Right lobe of liver (tissue), 4 donors: ENCODE measurements around the gene IPO13.

Source experiments
- POLR2A ChIP-seq: fragments of 450-650 bp; IDR thresholded peaks from one replicate; pipeline ENCODE4 v1.6.1; 2017; ENCODE audit warnings: antibody characterized with exemption, mild to moderate bottlenecking
- TF ChIP-seq, protein P1 (sequence below), 4 donors: fragments of 200-600 bp in 3 of 4; fragments of 450-650 bp in 1 of 4; IDR thresholded peaks; one replicate each; pipeline versions ENCODE4 v1.5.1 to v1.8.0; 2016 to 2022; ENCODE audit warnings: antibody characterized with exemption in 4 of 4, mild to moderate bottlenecking in 2 of 4
- donor health status: DM: no; HTN: no; CAD: no.
- donor health status: DM: no; HTN: no; CAD: no.
- donor health status: DM: no; HTN: yes; CAD: no.

DNA sequence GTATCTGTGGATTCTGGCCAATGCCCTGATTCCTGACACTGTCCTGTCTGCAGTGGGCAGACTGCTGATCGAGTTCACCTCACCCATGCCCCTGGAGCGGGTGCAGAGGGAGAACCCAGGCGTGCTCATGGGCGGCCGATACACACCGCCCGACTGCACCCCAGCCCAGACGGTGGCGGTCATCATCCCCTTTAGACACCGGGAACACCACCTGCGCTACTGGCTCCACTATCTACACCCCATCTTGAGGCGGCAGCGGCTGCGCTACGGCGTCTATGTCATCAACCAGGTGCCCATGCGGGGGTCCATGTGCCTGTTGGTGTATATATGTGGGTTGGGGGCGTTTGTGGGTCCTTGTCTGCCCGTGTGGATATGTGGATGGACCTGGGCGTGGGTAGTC is 34.9 kb downstream of the IPO13 start:
- TF ChIP-seq, protein P1, sequence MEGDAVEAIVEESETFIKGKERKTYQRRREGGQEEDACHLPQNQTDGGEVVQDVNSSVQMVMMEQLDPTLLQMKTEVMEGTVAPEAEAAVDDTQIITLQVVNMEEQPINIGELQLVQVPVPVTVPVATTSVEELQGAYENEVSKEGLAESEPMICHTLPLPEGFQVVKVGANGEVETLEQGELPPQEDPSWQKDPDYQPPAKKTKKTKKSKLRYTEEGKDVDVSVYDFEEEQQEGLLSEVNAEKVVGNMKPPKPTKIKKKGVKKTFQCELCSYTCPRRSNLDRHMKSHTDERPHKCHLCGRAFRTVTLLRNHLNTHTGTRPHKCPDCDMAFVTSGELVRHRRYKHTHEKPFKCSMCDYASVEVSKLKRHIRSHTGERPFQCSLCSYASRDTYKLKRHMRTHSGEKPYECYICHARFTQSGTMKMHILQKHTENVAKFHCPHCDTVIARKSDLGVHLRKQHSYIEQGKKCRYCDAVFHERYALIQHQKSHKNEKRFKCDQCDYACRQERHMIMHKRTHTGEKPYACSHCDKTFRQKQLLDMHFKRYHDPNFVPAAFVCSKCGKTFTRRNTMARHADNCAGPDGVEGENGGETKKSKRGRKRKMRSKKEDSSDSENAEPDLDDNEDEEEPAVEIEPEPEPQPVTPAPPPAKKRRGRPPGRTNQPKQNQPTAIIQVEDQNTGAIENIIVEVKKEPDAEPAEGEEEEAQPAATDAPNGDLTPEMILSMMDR (IDR thresholded peaks at IDR 0.05), result no peak
- TF ChIP-seq POLR2A, result no peak
